ENCODE data around the gene CSF1. TPM values are rescaled to one million over a fixed set of nuclear protein-coding genes. Genes with fewer than 3 reads are reported as not detected.

The CSF1 gene
- total and polyA plus RNA-seq, 2 donors (not counting 1 experiment from before 2014, with no cell fraction given) = 28.6 to 48.9 TPM

- Histone ChIP-seq H4K20me1 (ENCODE audit: control insufficient read depth, extremely low read depth, insufficient read depth, low read length) (no peaks in the 10 kb centered on the region), H2AFZ (ENCODE audit: low read length) (no peak overlapping the region), H3K9ac (ENCODE audit: insufficient read depth, low read length) (no peak overlapping the region), H3K4me1 (ENCODE audit: control insufficient read depth, extremely low read depth, insufficient read depth, low read length) (peaks cover 25% of the 10 kb centered on the region), H3K4me2 (ENCODE audit: extremely low read depth, insufficient read depth, low read length) (no peak overlapping the region), H3K36me3 (ENCODE audit: control insufficient read depth, insufficient read depth, low read length) (peaks cover 33% of the 10 kb centered on the region), H3K4me3 (replicated peaks in 1 of 4; ENCODE audit: control extremely low read depth in 1 of 4, insufficient read depth in 1 of 4, low read depth in 3 of 4, low read length in 4 of 4) (no peak overlapping the region), H3K79me2 (ENCODE audit: control insufficient read depth, insufficient read depth, low read length) (no peaks in the 10 kb centered on the region), H3K27me3 (ENCODE audit: control insufficient read depth, insufficient read depth, low read length) (no peaks in the 10 kb centered on the region), H3K9me3 (ENCODE audit: control insufficient read depth, insufficient read depth, low read depth, low read length) (no peaks in the 10 kb centered on the region), H3K27ac (ENCODE audit: insufficient read depth, low read length) (no peak overlapping the region)
- DNase-seq (ENCODE audit: low read depth in 2 of 2) = no peak
- no peak for TF ChIP-seq CTCF (conservative IDR thresholded peaks at IDR 0.05 in 1 of 2, IDR thresholded peaks at IDR 0.05 in 1 of 2; ENCODE audit: low read depth in 1 of 2, low read length in 2 of 2)
- no peak for TF ChIP-seq EZH2 (IDR thresholded peaks at IDR 0.05; ENCODE audit: low read length, missing control alignments)
Measured at GRCh38 chr1:109929170-109929569, 18.5 kb downstream of the CSF1 start.

GRCh38 chr1:109929588-109930251 lies 19.1 kb downstream of the CSF1 start:
- no peak overlapping the region for H2AFZ ChIP-seq (ENCODE audit: low read length)
- no peaks in the 10 kb centered on the region for H4K20me1 ChIP-seq (ENCODE audit: control insufficient read depth, extremely low read depth, insufficient read depth, low read length)
- H3K27ac ChIP-seq (ENCODE audit: insufficient read depth, low read length) = no peak overlapping the region
- H3K4me2 ChIP-seq (ENCODE audit: extremely low read depth, insufficient read depth, low read length) = no peak overlapping the region
- H3K9ac ChIP-seq (ENCODE audit: insufficient read depth, low read length) = no peak overlapping the region
- peaks cover 28% of the 10 kb centered on the region for H3K36me3 ChIP-seq (ENCODE audit: control insufficient read depth, insufficient read depth, low read length)
- H3K27me3 ChIP-seq (ENCODE audit: control insufficient read depth, insufficient read depth, low read length) = no peaks in the 10 kb centered on the region
- no peak overlapping the region for H3K4me3 ChIP-seq (replicated peaks in 1 of 4; ENCODE audit: control extremely low read depth in 1 of 4, insufficient read depth in 1 of 4, low read depth in 3 of 4, low read length in 4 of 4)
- H3K79me2 ChIP-seq (ENCODE audit: control insufficient read depth, insufficient read depth, low read length) = no peaks in the 10 kb centered on the region
- TF ChIP-seq CTCF (conservative IDR thresholded peaks at IDR 0.05 in 1 of 2, IDR thresholded peaks at IDR 0.05 in 1 of 2; ENCODE audit: low read depth in 1 of 2, low read length in 2 of 2) (no peak), EZH2 (IDR thresholded peaks at IDR 0.05; ENCODE audit: low read length, missing control alignments) (no peak)
- peaks cover 26% of the 10 kb centered on the region for H3K4me1 ChIP-seq (ENCODE audit: control insufficient read depth, extremely low read depth, insufficient read depth, low read length)
- DNase-seq (ENCODE audit: low read depth in 2 of 2) = no peak
- H3K9me3 ChIP-seq (ENCODE audit: control insufficient read depth, insufficient read depth, low read depth, low read length) = no peaks in the 10 kb centered on the region

GRCh38 chr1:109930252-109930993 lies 19.8 kb downstream of the CSF1 start:
- no peaks in the 10 kb centered on the region for H3K79me2 ChIP-seq (ENCODE audit: control insufficient read depth, insufficient read depth, low read length)
- peaks cover 22% of the 10 kb centered on the region for H3K36me3 ChIP-seq (ENCODE audit: control insufficient read depth, insufficient read depth, low read length)
- H3K4me1 ChIP-seq (ENCODE audit: control insufficient read depth, extremely low read depth, insufficient read depth, low read length) = peaks cover 26% of the 10 kb centered on the region
- TF ChIP-seq CTCF (conservative IDR thresholded peaks at IDR 0.05 in 1 of 2, IDR thresholded peaks at IDR 0.05 in 1 of 2; ENCODE audit: low read depth in 1 of 2, low read length in 2 of 2) = no peak
- no peak for TF ChIP-seq EZH2 (IDR thresholded peaks at IDR 0.05; ENCODE audit: low read length, missing control alignments)
- H3K9me3 ChIP-seq (ENCODE audit: control insufficient read depth, insufficient read depth, low read depth, low read length) = no peaks in the 10 kb centered on the region
- no peak for DNase-seq (ENCODE audit: low read depth in 2 of 2)
- no peak overlapping the region for H2AFZ ChIP-seq (ENCODE audit: low read length)
- no peaks in the 10 kb centered on the region for H4K20me1 ChIP-seq (ENCODE audit: control insufficient read depth, extremely low read depth, insufficient read depth, low read length)
- no peak overlapping the region for H3K4me2 ChIP-seq (ENCODE audit: extremely low read depth, insufficient read depth, low read length)
- H3K9ac ChIP-seq (ENCODE audit: insufficient read depth, low read length) = no peak overlapping the region
- no peak overlapping the region for H3K4me3 ChIP-seq (replicated peaks in 1 of 4; ENCODE audit: control extremely low read depth in 1 of 4, insufficient read depth in 1 of 4, low read depth in 3 of 4, low read length in 4 of 4)
- H3K27me3 ChIP-seq (ENCODE audit: control insufficient read depth, insufficient read depth, low read length) = no peaks in the 10 kb centered on the region
- H3K27ac ChIP-seq (ENCODE audit: insufficient read depth, low read length) = no peak overlapping the region
